ENCODE data around the gene SNCAIP. TPM values are rescaled to one million over a fixed set of nuclear protein-coding genes. Genes with fewer than 3 reads are reported as not detected.

The SNCAIP gene
- polyA plus RNA-seq, 1 experiment: 12.3 TPM

DNA sequence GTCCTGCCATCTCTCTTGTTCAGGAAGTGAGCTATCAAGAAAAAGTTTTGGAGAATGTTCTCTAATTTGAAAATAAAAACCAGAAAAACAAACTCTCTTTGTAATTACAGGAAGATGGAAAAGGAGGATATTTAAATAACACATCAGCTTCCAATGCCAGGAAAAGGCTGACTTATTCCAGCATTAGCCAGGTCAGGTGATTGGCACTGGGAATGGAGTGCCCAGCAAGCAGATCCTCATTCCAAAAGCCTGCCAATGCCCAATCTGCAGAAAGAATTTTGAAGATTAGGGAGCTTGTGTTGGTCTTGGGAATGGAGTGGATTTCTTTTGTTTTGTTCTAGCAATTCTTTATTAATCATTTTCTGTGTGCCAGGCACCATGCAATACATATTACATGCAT, 196.6 kb downstream of the SNCAIP start:
- ChIA-PET POLR2A (no interaction called here), CTCF (interaction anchor here (1.5 kb wide), 1 partner anchor 313 kb away, joined by 5 read pairs; no protein-coding TSS in a partner anchor)
- Histone ChIP-seq H3K9me3 (ENCODE audit: control insufficient read depth, insufficient read depth, low read length) (no peaks in the 10 kb centered on the region), H3K27ac (ENCODE audit: low read depth, low read length) (no peak overlapping the region), H3K4me3 (ENCODE audit: low read depth, low read length) (no peak overlapping the region), H3K27me3 (ENCODE audit: control insufficient read depth, insufficient read depth, low read length) (no peaks in the 10 kb centered on the region)
- no peak for DNase-seq (ENCODE audit: low read depth, low spot score)
- TF ChIP-seq, protein P1, sequence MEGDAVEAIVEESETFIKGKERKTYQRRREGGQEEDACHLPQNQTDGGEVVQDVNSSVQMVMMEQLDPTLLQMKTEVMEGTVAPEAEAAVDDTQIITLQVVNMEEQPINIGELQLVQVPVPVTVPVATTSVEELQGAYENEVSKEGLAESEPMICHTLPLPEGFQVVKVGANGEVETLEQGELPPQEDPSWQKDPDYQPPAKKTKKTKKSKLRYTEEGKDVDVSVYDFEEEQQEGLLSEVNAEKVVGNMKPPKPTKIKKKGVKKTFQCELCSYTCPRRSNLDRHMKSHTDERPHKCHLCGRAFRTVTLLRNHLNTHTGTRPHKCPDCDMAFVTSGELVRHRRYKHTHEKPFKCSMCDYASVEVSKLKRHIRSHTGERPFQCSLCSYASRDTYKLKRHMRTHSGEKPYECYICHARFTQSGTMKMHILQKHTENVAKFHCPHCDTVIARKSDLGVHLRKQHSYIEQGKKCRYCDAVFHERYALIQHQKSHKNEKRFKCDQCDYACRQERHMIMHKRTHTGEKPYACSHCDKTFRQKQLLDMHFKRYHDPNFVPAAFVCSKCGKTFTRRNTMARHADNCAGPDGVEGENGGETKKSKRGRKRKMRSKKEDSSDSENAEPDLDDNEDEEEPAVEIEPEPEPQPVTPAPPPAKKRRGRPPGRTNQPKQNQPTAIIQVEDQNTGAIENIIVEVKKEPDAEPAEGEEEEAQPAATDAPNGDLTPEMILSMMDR (IDR thresholded peaks at IDR 0.05; ENCODE audit: low read depth, low read length): no peak

Other genes starting within 250 kb of the SNCAIP start
- 228 and 239 TPM in 2 replicates for gene LOX, start 234.0 kb upstream of the SNCAIP start, polyA plus RNA-seq (2011; rRNA removed)
- 0.37 TPM in 2 replicates for gene ZNF474, start 182.7 kb upstream of the SNCAIP start, polyA plus RNA-seq (2011; rRNA removed)